ENCODE results near the gene DPP6.

- TF ChIP-seq CTCF (conservative IDR thresholded peaks at IDR 0.05): no peak
- TF ChIP-seq EZH2 (IDR thresholded peaks at IDR 0.05; ENCODE audit: low read depth): no peak
Observed at GRCh38 chr7:154638286-154638685, 586.1 kb downstream of the DPP6 start.
